Measurements from ENCODE around the gene TIPIN. TPM values are rescaled to one million over a fixed set of nuclear protein-coding genes. Genes with fewer than 3 reads are reported as not detected.
"Not testable (repeated sequence)": the region's sequence is repeated elsewhere in the genome, so short reads cannot be mapped to it uniquely, and the experiment has no call there.

TIPIN gene
- total RNA-seq, 1 experiment from 2014 or later, result 27.0 TPM

GRCh38 chr15:66386204-66387123, 30.0 kb upstream of the TIPIN start, which contains the start of gene MAP2K1:
TSS of gene MAP2K1 (plus strand) at chr15:66386912. CDS start at chr15:66387348, 436 bp downstream.
- DNase-seq (ENCODE audit: extremely low read depth, low read depth), result peak; percentile 96

GRCh38 chr15:66381376-66381775, 24.9 kb upstream of the TIPIN start:
- not testable (repeated sequence) for DNase-seq (ENCODE audit: extremely low read depth, low read depth)

- no peak for DNase-seq (ENCODE audit: extremely low read depth, low read depth)
Measured at GRCh38 chr15:66378814-66379430, 22.4 kb upstream of the TIPIN start.

GRCh38 chr15:66374179-66374578, 17.7 kb upstream of the TIPIN start:
- no peak for DNase-seq (ENCODE audit: extremely low read depth, low read depth)

- no peak for DNase-seq (ENCODE audit: extremely low read depth, low read depth)
Measured at GRCh38 chr15:66369773-66370651, 13.5 kb upstream of the TIPIN start.

GRCh38 chr15:66364944-66365528, 8.6 kb upstream of the TIPIN start:
- DNase-seq (ENCODE audit: extremely low read depth, low read depth), result no peak

- no peak for DNase-seq (ENCODE audit: extremely low read depth, low read depth)
Measured at GRCh38 chr15:66362776-66363175, 6.3 kb upstream of the TIPIN start.

GRCh38 chr15:66361745-66362460, 5.4 kb upstream of the TIPIN start:
- DNase-seq (ENCODE audit: extremely low read depth, low read depth), result not testable (repeated sequence)

GRCh38 chr15:66359740-66360139, 3.3 kb upstream of the TIPIN start:
- DNase-seq (ENCODE audit: extremely low read depth, low read depth), result no peak

GRCh38 chr15:66356077-66356358, 467 bp downstream of the TIPIN start:
- no peak for DNase-seq (ENCODE audit: extremely low read depth, low read depth)

GRCh38 chr15:66348530-66348929, 8.0 kb downstream of the TIPIN start:
- not testable (repeated sequence) for DNase-seq (ENCODE audit: extremely low read depth, low read depth)

GRCh38 chr15:66328771-66329170, 27.7 kb downstream of the TIPIN start:
- DNase-seq (ENCODE audit: extremely low read depth, low read depth), result no peak

- no peak for DNase-seq (ENCODE audit: extremely low read depth, low read depth)
Measured at GRCh38 chr15:66327736-66328135, 28.7 kb downstream of the TIPIN start.

GRCh38 chr15:66326051-66326450, 30.4 kb downstream of the TIPIN start:
- no peak for DNase-seq (ENCODE audit: extremely low read depth, low read depth)

GRCh38 chr15:66323312-66323928, 33.1 kb downstream of the TIPIN start:
- no peak for DNase-seq (ENCODE audit: extremely low read depth, low read depth)

- DNase-seq (ENCODE audit: extremely low read depth, low read depth), result no peak
Measured at GRCh38 chr15:66312144-66312543, 44.3 kb downstream of the TIPIN start.

GRCh38 chr15:66310786-66311185, 45.7 kb downstream of the TIPIN start:
- no peak for DNase-seq (ENCODE audit: extremely low read depth, low read depth)

- DNase-seq (ENCODE audit: extremely low read depth, low read depth), result no peak
Measured at GRCh38 chr15:66309828-66310227, 46.7 kb downstream of the TIPIN start.

- DNase-seq (ENCODE audit: extremely low read depth, low read depth), result no peak
Measured at GRCh38 chr15:66308531-66308930, 48.0 kb downstream of the TIPIN start.

GRCh38 chr15:66306381-66306780, 50.1 kb downstream of the TIPIN start:
- no peak for DNase-seq (ENCODE audit: extremely low read depth, low read depth)
